Measurements from ENCODE around the gene NADK2.

NADK2 gene

GRCh38 chr5:36246036-36246800 lies 4.5 kb upstream of the NADK2 start:
- DNase-seq, result no peak

DNA sequence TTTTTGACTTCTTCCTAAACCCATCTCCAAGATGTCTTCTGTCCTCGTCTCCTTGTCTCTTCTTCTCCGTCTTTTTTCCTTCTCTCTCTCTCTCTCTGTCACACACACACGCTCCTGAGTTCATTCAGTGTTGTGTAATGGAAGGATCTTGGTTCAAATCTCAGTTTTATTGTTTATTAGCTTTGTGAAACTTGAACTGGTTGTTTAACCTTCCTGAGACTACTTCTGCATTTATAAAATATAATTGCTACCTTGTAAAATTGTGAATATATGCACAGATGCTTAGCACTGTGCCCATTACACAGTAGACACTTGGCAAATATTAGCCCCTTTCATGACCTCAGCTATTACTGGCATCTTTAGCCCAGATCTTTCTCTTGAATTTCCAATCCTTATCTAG lies 2.4 kb upstream of the NADK2 start:
- DNase-seq, result no peak

- DNase-seq, result no peak
Observed at GRCh38 chr5:36243653-36244052, 1.9 kb upstream of the NADK2 start.

DNA sequence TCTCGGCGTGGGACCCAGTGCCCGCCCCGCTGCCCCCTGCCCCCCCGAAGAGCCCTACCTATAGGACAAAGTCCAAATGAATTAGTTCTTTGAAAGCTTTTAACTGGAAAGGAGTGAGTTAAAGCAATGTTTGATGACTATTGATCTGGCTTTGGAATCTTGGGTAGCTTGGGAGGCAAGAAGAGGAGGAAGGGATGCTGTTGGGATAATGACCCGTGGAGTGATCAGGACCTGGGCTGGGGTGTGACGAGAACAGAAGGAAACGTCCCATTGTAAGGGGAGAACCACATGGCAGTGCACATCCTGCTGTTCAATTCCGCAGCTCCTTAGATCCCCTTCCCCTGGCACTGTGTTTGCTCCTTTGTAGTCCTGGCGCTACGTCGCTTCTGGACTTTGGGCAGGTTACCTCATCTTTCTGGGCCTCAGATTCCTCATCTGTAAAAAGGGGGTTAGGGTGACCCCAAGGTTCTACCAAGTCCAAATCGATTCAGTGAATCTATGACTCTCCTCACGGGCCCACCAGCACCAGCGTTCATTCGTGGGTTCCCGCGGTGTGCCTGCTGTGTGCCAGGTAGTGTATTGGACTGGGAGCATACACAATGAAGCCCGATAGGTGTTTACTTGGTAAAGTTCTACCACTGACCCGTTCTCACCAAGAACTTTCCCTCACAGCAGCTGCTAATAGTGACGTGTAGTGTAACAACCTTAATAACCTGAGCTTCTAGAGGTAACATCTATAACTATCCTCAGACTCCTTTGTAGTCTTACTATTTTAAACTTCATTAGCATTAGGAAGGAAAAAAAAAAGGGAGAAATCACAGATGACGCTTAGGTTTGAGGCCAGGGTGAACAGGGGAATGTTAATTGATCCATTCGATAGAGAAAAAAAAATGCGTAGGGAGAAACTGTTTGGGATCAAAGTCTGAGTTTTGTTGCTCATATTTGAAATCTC lies 1.1 kb upstream of the NADK2 start:
- no peak for DNase-seq

DNA sequence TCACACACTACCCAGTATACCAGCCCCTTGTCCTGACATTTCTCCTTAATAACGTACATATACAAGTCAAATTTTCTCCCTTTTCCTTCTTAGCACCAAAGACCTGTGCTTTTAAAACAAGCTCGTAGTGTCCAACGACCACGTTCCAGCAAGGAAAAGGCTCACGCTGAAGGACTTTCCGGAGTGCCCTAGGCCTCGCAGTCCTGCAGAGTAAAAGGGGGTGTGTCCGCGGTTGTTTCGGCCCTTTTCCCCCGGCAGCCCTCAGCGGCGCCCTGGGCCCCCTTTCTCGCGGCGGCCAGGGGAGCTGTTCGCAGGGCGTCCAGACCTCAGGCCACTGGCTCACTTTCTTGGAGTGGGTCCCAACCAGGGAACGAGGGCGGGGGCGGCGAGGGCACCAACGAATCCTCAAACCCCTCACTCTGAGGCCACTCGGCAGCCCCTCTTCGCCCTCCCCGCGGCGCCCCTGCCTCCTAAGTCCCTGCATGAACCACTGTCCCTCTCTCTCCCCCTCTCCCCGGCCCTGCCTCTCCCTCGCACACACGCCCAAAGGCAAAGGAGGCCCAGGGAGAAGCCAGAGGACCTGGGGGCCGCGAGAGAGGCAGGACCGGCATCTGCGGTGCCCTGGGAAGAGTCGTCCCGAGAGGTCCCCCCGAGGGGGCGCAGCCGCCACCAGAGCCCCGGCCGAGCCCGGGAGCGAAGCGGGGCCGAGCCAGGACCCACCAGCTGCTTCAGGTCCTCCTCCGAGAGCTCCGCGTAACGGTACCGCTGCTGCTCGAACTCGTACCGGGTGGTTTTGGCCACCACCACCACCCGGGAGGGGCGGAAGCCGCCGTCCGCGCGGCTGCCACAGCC lies 720 bp downstream of the NADK2 start:
- DNase-seq, result no peak

- DNase-seq, result no peak
Observed at GRCh38 chr5:36239370-36240293, 2.1 kb downstream of the NADK2 start.

DNA sequence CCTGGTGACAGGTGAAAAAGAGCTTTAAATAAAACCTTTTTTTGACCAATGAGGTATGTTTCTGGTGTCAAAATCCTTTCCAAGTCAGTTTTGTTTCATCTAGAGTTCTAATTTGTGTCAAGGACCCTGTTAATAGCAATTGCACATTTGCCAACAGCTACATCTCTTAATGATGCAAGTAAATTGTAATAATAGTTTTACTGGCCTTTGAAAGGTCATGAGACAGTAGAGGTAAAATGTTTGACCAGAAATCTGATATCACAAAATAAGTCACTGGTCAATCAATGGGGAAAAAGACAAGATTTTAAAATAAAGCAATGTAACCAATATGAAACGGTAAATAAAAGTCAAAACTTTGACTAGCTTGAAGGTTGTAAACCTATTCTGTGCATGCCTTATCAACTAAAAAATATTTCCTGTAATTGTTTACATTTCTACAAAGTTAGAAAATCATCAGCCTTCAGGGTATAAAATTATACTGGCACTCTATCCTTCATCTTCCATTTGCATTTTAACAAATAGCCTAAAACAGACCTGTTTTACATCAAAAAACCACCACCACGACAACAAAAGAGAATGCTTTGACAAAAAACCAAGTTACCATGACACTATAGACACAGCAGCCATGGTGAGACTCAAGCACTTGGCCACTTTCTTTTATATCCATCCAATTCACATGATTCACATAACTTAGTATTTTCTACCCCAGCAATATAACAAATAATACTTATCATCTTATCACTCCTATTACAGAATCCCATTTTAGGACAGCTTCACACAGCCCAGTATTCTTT lies 3.0 kb downstream of the NADK2 start:
- no peak for DNase-seq

DNA sequence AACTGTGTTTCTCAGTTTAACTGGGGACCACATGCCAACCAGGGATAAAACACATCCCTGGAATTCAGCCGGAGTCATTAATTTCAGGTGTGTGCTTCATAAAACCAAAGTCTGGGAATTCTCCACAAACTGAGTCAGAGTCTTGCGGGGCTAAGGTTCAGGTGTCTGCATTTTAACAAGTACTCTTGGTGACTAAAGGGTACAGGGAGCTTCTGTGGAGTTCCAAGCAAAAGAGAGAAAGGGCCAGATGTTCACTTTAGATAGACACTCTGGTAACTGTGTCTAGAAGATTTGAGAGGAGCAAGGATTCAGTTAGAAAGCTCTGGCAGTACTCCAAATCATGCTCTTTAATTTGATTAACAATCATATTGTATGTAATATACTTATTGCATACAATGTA lies 4.0 kb downstream of the NADK2 start:
- DNase-seq, result no peak

DNA sequence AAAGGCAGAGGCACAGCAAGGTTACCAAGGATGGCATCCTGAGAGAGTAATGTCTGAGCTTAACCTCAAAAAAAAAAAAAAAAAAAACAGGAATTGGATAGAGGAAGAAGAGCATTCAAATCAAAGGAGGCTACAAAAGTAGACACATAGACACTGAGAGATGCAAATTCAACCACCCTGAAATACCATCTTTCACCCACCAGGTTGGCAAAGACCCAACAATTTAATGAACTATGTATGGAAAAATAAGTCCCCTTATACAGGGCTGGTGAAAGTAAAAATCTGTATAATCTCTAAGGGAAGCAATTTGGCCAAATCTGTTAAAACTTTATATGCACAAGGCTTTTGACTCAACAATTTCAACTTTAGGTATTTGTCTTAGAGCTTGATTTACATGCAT lies 4.9 kb downstream of the NADK2 start:
- no peak for DNase-seq

GRCh38 chr5:36232533-36232932 lies 9.2 kb downstream of the NADK2 start:
- no peak for DNase-seq

DNA sequence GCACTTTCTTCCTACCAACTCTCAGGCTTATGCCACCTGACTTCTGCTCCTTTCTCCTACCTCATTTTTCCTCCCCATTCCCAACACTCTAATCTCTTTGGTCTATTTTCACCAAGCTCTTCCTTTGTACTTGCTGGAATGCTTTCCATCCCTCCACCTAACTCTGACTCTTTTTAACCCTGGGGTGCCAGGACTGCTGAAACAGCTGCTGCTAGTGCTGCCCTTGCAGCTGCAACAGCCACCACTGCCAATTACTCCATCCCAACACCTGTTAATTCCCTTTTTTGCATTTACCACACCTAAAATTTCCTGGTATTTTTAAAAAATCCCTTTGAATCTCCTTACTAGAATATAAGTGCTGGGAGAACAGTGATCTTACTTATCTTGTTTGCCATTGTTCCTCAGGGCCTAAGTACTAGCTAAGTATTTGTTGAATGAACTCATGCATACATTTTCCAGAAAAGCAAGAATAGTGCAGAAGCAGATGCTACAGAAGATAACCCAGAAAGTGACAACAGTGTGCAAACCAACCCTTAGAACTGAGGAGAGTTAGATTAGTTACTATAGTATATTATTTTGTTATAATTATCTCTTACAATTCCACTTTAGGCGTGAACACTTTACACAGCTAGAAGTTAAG lies 11.5 kb downstream of the NADK2 start:
- no peak for DNase-seq

DNA sequence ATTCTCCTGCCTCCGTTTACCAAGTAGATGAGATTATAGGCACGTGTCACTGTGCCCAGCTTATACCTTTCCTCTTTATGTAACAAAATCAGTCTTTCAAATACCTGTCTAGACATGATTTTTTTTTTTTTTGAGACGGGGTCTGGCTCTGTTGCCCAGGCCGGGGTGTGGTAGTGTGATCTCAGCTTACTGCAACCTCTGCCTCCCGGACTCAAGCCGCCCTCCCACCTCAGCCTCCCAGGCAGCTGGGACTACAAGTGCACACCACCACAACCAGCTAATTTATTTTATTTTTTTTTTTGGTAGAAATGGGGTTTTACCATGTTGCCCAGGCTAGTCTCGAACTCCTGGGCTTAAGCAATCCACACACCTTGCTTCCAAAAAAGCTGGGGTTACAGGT lies 13.2 kb downstream of the NADK2 start:
- no peak for DNase-seq

GRCh38 chr5:36227046-36227445 lies 14.7 kb downstream of the NADK2 start:
- no peak for DNase-seq

DNA sequence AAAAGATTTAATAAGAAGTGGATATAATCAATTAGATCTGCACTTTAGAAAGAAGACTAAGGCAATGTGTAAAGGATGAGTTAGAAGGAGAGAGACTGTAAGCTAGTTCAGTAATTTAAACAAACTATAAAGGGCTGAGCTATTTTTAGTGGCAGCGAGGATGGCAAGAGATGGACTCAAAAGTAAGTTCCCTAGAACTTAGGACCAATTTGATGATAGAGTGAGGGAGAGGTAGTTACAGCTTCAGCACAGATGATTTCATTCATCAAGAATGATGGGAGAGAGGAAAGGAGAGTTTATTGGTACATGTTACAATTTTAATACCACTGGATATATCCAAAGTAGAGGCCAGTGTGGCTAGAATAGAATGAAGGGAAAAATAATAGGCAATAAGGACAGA lies 19.1 kb downstream of the NADK2 start:
- DNase-seq, result no peak

- no peak for DNase-seq
Observed at GRCh38 chr5:36217988-36218387, 23.7 kb downstream of the NADK2 start.

- no peak for DNase-seq
Observed at GRCh38 chr5:36217567-36217966, 24.2 kb downstream of the NADK2 start.

DNA sequence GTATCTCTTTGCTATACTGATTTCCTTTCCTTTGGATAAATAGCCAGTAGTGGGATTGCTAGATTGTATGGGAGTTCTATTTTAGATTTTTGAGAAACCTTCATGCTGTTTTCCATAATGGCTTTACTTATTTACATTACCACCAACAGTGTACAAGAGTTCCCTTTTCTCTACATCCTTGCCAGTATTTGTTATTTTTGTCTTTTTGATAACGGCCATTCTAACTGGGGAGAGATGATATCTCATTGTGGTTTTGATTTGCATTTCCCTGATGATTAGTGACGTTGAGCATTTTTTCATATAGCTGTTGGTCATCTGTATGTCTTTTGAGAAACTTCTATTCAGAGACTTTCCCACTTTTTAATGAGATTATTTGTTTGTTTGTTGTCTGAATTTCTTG lies 25.8 kb downstream of the NADK2 start:
- no peak for DNase-seq

DNA sequence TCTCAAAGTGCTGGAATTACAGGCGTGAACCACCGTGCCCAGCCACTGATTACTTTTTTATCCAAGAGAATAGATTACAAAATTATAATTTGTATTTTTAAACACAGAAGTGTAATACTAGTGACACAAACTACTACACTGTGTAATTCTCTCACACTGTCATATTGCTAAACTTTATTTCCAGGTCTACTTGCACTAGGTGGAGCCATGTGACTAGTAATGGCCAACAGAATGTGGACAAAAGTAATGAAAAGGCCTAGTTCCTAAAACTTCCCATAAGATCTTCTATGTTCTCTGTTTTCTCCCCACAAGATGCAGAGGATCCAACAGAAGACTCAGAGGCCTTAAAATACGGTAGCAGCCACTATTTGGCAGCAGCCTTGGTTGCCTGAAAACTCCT lies 27.3 kb downstream of the NADK2 start:
- no peak for DNase-seq

DNA sequence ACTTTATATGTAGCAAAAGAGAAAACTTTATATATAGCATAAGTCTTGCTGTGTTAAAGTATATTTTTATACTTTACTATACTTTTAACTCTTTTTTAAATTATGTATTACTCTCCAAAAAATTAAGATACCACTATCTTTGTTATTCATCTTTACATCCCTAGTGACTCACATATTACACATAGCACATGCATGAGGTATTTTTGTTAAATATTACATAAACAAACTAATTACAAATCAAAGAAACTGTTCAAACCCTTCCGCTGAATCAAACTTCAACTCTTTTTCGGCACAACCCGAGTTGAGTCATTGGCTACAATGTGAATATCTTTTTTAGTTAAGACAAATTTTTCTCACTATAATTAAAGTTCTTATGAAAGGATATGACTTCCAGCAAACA lies 32.1 kb downstream of the NADK2 start:
- no peak for DNase-seq

DNA sequence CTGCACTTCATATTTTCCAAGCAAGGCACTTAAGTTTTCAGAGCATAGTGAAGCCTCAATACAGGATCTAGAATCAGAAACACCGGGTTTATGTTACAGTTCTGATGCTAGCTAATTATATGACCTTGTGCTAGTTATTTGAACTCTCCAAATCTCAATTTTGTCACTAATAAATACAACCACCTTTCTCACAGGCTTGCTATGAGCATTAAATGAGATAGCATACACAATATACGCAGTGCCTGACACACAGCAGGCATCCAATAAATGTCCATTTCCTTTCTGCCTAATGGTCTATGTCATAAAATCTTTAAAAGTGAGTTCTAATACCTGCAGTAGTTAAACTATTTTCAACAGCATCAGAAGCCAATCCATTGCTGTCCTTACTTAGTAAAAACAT lies 32.9 kb downstream of the NADK2 start:
- no peak for DNase-seq

DNA sequence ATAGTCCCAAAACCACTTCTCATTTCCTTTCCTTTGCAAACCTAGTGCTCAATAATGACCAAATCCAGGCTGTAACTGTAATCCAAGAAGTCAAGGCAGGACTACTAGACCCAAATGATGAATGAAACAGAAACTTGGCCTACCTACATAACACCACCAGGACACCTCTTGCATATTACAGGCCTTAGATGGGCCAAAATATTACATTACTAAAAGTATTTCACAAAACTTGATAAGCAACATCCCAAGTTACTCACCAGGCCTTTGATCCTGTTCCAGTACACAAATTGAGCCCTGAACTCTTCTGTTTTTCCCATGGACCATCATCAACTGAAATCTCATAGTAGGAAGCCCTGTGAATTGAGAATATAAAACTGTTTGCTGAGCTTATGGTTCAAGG lies 34.8 kb downstream of the NADK2 start:
- DNase-seq, result no peak

Data from cortex of kidney (tissue), 1 donor.